Measurements from ENCODE around the gene PSMF1.

Gene PSMF1

GRCh38 chr20:1081891-1082290 is 36.5 kb upstream of the PSMF1 start:
- no peak overlapping the region for H3K4me2 ChIP-seq (ENCODE audit: low read length)
- 0 out of 2 replicates have a peak, but pooled peaks cover 3% of the 10 kb centered on the region for H3K9me3 ChIP-seq (ENCODE audit: low read length)
- H3K27ac ChIP-seq (ENCODE audit: low read depth, low read length, poor library complexity, severe bottlenecking): no peak overlapping the region
- TF ChIP-seq EZH2 (IDR thresholded peaks at IDR 0.05; ENCODE audit: borderline replicate concordance, low read length) (no peak), CTCF (IDR thresholded peaks at IDR 0.05; ENCODE audit: low read length) (no peak)
- no peaks in the 10 kb centered on the region for H3K36me3 ChIP-seq (ENCODE audit: insufficient read depth, low read length)
- no peaks in the 10 kb centered on the region for H3F3A ChIP-seq (ENCODE audit: insufficient read depth, low read length)
- no peaks in the 10 kb centered on the region for H4K20me1 ChIP-seq (ENCODE audit: insufficient read depth, low read length)
- H3K9me2 ChIP-seq (ENCODE audit: low read depth, low read length): no peaks in the 10 kb centered on the region
- no peak overlapping the region for H2AFZ ChIP-seq (ENCODE audit: low read length)
- peaks cover 9% of the 10 kb centered on the region for H3K4me1 ChIP-seq (ENCODE audit: insufficient read depth, low read length, severe bottlenecking)
- H3K27me3 ChIP-seq (ENCODE audit: insufficient read depth, low read length): no peaks in the 10 kb centered on the region
- H3K9ac ChIP-seq (ENCODE audit: low read length): no peak overlapping the region
- no peaks in the 10 kb centered on the region for H3K79me2 ChIP-seq (ENCODE audit: insufficient read depth, low read length)
- H3K4me3 ChIP-seq (ENCODE audit: low read depth, low read length, poor library complexity, severe bottlenecking): no peak overlapping the region

- 0 out of 2 replicates have a peak, but pooled peaks cover 3% of the 10 kb centered on the region for H3K9me3 ChIP-seq (ENCODE audit: low read length)
- H3F3A ChIP-seq (ENCODE audit: insufficient read depth, low read length): no peaks in the 10 kb centered on the region
- no peaks in the 10 kb centered on the region for H3K9me2 ChIP-seq (ENCODE audit: low read depth, low read length)
- no peak overlapping the region for H3K9ac ChIP-seq (ENCODE audit: low read length)
- H2AFZ ChIP-seq (ENCODE audit: low read length): no peak overlapping the region
- H3K79me2 ChIP-seq (ENCODE audit: insufficient read depth, low read length): no peaks in the 10 kb centered on the region
- H3K4me1 ChIP-seq (ENCODE audit: insufficient read depth, low read length, severe bottlenecking): peaks cover 9% of the 10 kb centered on the region
- no peak overlapping the region for H3K4me2 ChIP-seq (ENCODE audit: low read length)
- TF ChIP-seq EZH2 (IDR thresholded peaks at IDR 0.05; ENCODE audit: borderline replicate concordance, low read length): no peak
- TF ChIP-seq CTCF (IDR thresholded peaks at IDR 0.05; ENCODE audit: low read length): no peak
- H3K27me3 ChIP-seq (ENCODE audit: insufficient read depth, low read length): no peaks in the 10 kb centered on the region
- no peak overlapping the region for H3K4me3 ChIP-seq (ENCODE audit: low read depth, low read length, poor library complexity, severe bottlenecking)
- no peaks in the 10 kb centered on the region for H3K36me3 ChIP-seq (ENCODE audit: insufficient read depth, low read length)
- no peaks in the 10 kb centered on the region for H4K20me1 ChIP-seq (ENCODE audit: insufficient read depth, low read length)
- no peak overlapping the region for H3K27ac ChIP-seq (ENCODE audit: low read depth, low read length, poor library complexity, severe bottlenecking)
Measured at GRCh38 chr20:1083431-1084080, 34.8 kb upstream of the PSMF1 start.

- Histone ChIP-seq H3F3A (ENCODE audit: insufficient read depth, low read length) (no peaks in the 10 kb centered on the region), H3K9me2 (ENCODE audit: low read depth, low read length) (no peaks in the 10 kb centered on the region), H3K9me3 (ENCODE audit: low read length) (0 out of 2 replicates have a peak, but pooled peaks cover 3% of the 10 kb centered on the region), H3K36me3 (ENCODE audit: insufficient read depth, low read length) (no peaks in the 10 kb centered on the region; the same call in 1 of the 2 replicates), H3K4me1 (ENCODE audit: insufficient read depth, low read length, severe bottlenecking) (peaks cover 9% of the 10 kb centered on the region), H2AFZ (ENCODE audit: low read length) (no peak overlapping the region), H4K20me1 (ENCODE audit: insufficient read depth, low read length) (no peaks in the 10 kb centered on the region), H3K4me3 (ENCODE audit: low read depth, low read length, poor library complexity, severe bottlenecking) (no peak overlapping the region), H3K4me2 (ENCODE audit: low read length) (no peak overlapping the region), H3K9ac (ENCODE audit: low read length) (no peak overlapping the region), H3K79me2 (ENCODE audit: insufficient read depth, low read length) (no peaks in the 10 kb centered on the region), H3K27ac (ENCODE audit: low read depth, low read length, poor library complexity, severe bottlenecking) (no peak overlapping the region), H3K27me3 (ENCODE audit: insufficient read depth, low read length) (no peaks in the 10 kb centered on the region)
- TF ChIP-seq EZH2 (IDR thresholded peaks at IDR 0.05; ENCODE audit: borderline replicate concordance, low read length): no peak
- no peak for TF ChIP-seq CTCF (IDR thresholded peaks at IDR 0.05; ENCODE audit: low read length)
Measured at GRCh38 chr20:1085492-1086276, 32.7 kb upstream of the PSMF1 start.

Data from OCI-LY1 (cell line).